Choroid plexus epithelial cell (primary cell): ENCODE data around the gene ILDR2.

Experiments used
- DNase-seq: peaks from one replicate; pipeline ENCODE4 v3.0.0-alpha.2; 2010; ENCODE audit warnings: low read depth
- H3K4me3 ChIP-seq: 2 replicates; pipeline ENCODE4 v1.5.1; 2011; ENCODE audit warnings: low read depth, mild to moderate bottlenecking, control low read depth, low read length, moderate library complexity
- TF ChIP-seq, protein P1 (sequence below): conservative IDR thresholded peaks from 2 replicates; pipeline ENCODE4 v1.5.1; 2011; ENCODE audit warnings: low read depth, mild to moderate bottlenecking, control low read depth, inconsistent platforms, low read length, moderate library complexity

ILDR2 gene, protein sequence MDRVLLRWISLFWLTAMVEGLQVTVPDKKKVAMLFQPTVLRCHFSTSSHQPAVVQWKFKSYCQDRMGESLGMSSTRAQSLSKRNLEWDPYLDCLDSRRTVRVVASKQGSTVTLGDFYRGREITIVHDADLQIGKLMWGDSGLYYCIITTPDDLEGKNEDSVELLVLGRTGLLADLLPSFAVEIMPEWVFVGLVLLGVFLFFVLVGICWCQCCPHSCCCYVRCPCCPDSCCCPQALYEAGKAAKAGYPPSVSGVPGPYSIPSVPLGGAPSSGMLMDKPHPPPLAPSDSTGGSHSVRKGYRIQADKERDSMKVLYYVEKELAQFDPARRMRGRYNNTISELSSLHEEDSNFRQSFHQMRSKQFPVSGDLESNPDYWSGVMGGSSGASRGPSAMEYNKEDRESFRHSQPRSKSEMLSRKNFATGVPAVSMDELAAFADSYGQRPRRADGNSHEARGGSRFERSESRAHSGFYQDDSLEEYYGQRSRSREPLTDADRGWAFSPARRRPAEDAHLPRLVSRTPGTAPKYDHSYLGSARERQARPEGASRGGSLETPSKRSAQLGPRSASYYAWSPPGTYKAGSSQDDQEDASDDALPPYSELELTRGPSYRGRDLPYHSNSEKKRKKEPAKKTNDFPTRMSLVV

DNA sequence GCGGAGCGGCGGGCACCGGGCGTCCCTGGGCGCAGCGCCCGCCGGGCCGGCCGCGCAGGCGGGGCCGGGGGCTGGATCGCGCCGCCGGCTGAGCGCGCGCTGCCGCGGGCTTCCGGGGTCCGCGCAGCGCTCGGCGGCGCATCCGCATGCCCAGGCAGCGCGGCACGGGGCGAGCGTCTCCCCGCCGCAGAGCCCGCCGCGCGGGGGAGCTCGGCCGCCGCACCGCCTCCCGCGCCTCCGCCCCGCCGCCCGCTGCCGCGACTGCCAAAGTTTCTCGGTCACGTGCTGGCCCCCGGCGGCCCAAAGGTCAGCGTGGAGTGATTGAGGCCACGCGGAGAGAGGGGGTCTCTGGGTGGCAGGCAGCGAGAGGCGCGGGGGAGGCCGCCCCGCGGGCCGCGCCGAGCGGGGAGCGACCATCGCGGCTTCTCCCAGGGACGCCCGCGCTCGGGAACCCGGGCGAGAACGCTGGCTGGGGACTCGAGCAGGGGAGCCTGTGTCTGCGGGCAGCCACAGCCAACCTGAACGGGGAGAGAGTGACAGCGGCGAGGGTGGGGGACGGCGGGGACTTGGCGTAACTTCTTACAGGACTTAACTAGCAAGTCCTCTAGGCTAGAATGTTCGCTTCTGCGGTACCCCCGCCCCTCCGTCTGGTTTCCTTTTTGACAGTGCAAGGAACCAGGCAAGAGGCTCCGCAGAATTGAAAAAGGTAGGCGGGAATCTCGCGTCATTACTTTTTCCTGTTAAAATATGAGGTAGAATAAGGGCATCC, at the start of gene ILDR2:
ILDR2 (minus strand) TSS at position 180 of the 769 bp plus-strand sequence. CDS start 272 bp downstream, outside the sequence.
- H3K4me3 ChIP-seq, result peak within 1 kb of the TSS; percentile 61
- DNase-seq, result peak; percentile 41
- TF ChIP-seq, protein P1, sequence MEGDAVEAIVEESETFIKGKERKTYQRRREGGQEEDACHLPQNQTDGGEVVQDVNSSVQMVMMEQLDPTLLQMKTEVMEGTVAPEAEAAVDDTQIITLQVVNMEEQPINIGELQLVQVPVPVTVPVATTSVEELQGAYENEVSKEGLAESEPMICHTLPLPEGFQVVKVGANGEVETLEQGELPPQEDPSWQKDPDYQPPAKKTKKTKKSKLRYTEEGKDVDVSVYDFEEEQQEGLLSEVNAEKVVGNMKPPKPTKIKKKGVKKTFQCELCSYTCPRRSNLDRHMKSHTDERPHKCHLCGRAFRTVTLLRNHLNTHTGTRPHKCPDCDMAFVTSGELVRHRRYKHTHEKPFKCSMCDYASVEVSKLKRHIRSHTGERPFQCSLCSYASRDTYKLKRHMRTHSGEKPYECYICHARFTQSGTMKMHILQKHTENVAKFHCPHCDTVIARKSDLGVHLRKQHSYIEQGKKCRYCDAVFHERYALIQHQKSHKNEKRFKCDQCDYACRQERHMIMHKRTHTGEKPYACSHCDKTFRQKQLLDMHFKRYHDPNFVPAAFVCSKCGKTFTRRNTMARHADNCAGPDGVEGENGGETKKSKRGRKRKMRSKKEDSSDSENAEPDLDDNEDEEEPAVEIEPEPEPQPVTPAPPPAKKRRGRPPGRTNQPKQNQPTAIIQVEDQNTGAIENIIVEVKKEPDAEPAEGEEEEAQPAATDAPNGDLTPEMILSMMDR, result no peak

DNA sequence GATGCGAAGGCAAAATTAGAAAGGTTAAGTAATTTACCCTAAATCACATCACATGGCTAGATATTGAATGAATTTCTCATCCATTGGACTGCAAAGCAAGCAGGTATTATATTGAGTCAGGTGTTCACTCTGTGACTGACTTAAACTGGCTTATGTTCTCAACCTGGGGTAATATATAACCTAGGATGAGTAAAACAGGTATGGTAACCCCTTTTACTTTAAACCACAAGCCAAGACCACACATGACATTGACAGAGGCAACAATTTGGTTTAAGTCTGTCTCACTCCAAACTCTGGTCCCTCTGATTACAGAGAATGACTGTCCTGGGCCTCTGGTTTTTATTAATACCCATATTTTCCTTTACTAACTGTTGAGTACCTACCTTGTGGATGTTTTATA, 47.0 kb upstream of the ILDR2 start:
- no peak overlapping the region for H3K4me3 ChIP-seq

DNA sequence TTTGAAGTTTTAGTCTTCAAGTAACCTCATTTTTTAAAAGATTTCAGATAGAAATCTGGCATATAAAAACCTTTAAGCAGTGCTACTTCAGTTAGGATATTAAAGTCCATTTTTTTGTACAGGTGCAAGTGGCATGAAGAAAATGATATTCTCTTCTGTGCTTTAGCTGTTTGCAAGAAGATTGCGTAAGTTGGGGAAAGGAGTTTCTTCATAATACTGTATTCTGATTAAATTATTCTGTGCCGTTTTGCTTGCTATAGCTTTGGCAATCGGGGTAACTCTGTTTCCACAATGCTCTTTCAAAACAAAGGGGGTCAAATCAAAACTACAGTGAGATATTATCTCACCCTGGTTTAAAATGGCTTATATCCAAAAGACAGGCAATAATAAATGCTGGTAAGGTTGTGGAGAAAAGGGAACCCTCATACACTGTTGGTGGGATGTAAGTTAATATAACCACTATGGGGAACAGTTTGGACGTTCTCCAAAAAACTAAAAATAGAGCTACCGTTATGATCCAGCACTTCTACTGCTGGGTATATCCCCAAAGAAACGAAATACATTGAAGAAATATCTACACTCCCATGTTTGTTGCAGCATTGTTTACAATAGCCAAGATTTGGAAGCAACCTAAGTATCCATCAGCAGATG, 40.9 kb upstream of the ILDR2 start:
- H3K4me3 ChIP-seq, result no peak overlapping the region
- no peak for DNase-seq
- TF ChIP-seq, protein P1, result no peak

More for the DNA sequence above, 47.0 kb upstream of the ILDR2 start:
- no peak for DNase-seq
- TF ChIP-seq, protein P1, result no peak

DNA sequence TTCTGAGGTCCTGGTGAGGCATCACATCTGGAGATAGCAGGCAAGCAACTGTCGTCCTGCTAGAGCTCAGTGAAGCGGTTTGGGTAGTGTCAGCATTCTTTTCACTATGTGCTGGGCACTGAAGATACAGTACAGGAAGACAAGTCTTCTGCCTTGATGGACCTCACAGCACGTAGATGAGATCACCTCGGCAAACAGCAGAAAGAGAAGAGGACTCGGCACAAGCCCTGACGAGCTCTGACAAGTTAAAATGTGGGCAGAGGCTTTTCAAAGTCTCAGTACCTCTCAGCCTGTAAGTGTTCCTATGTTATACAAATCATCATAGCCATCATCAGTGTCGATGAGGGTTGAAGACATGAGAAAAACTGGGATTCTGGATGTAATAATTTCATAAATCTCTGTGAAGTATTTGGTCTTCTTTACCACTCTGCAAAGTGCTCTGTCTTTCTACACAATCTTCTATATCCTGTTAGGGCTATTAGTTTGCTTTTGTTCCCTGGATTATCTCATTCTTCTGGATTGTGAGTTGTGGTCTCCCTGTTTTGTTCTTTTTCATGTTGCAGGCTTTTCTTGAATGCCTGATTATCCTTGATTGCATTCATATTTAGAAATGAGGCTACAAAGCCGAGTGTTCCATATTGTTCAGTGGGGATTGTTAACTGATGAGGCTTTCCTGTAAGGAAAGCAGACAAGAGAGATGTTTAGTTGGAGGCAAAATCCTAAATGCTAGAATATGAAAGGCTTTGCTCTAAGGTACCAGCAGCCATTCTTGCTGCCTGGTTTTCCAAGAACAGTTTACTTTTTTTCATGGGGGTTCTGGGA, 38.0 kb upstream of the ILDR2 start:
- TF ChIP-seq, protein P1, result no peak
- no peak overlapping the region for H3K4me3 ChIP-seq
- no peak for DNase-seq

DNA sequence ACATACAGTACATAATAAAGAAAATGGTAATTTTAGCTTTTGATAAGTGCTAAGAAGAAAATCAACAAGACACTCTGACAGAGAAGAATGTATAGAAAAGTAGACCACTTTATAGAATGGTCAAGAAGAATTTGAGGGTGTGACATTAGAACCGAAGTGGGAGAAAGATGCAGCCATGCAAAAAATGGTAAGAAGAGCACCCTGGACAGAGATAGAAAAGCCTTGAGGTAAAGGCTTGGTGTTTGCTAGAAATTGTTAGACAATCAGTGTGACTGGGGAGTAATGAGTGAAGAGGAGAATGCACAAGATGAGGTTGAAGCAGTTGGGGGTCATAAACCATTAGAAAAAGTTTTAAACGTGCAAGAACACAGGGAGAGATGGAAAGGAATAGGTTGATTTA, 37.2 kb upstream of the ILDR2 start:
- no peak overlapping the region for H3K4me3 ChIP-seq
- no peak for DNase-seq
- TF ChIP-seq, protein P1, result no peak

DNA sequence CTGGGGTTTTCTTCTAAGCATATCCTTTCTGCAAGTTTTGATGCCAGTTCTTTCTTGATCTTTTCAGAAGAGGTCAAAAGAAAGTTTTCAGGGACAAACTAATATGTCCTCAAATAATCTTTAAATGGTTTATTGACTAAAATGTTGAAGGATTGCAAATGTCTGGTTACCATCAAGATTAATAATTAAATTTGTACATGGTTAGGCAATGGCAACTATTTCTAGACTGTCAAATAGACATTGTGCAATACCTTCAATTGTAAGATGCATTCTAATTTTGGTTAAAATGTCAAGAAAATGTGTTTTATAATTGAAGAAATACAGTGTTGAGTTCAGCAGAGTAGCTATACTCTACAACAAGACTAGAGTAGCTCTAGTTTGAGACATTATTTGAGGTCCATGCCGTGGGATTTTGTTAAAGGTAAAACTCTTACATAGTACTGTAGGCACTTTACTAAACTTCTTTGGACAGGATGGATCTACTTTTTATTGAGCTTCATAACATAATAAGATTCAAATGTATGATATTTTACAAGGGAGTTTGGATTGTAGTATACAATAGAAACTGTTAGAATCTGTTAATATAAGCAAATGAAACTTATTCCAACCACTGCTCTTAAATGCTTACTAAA, 36.3 kb upstream of the ILDR2 start:
- DNase-seq, result no peak
- TF ChIP-seq, protein P1, result no peak

More for the DNA sequence above, 36.3 kb upstream of the ILDR2 start:
- H3K4me3 ChIP-seq, result no peak overlapping the region
